Pancreas (tissue), 10 donors: ENCODE results near the gene CRMP1. TPM values are rescaled to one million over a fixed set of nuclear protein-coding genes. Genes with fewer than 3 reads are reported as not detected.
A peak's percentile ranks its signal among the peaks of the same experiment; 100 is the strongest.
"Not testable (repeated sequence)": the region's sequence is repeated elsewhere in the genome, so short reads cannot be mapped to it uniquely, and the experiment has no call there.

Source experiments
- ATAC-seq, 4 donors: fragments of 200-7000 bp; cut with Tn5 transposase; one replicate each; pipeline versions ENCODE4 v1.8.0 to v1.9.1; 2020; ENCODE audit warnings: mild to moderate bottlenecking in 4 of 4, moderate library complexity in 4 of 4
- DNase-seq, 6 donors: peaks; one replicate each; pipeline ENCODE4 v3.0.0-alpha.2; 2020
- FAIRE-seq: peaks from 2 replicates; lab custom pipeline; 2012; peaks lifted over from hg19 to GRCh38; lab: Jason Lieb, UNC
- H3K27ac ChIP-seq, 4 donors: fragments of 200-600 bp; sonication (generic); 1 replicate in 3 of 4; 2 replicates in 1 of 4; pipeline versions ENCODE4 v1.5.0 to v1.8.0; 2020
- H3K27me3 ChIP-seq, 4 donors: fragments of 200-600 bp; one replicate each; pipeline ENCODE4 v1.8.0; 2021
- H3K36me3 ChIP-seq, 3 donors: fragments of 200-600 bp; sonication (generic) in 1 of 3; one replicate each; pipeline versions ENCODE4 v1.5.0 to v1.8.0; 2020 to 2021
- H3K4me1 ChIP-seq, 3 donors: fragments of 200-600 bp; one replicate each; pipeline ENCODE4 v1.8.0; 2021
- H3K4me3 ChIP-seq, 4 donors: fragments of 200-600 bp; sonication (generic) in 2 of 4; one replicate each; pipeline versions ENCODE4 v1.5.0 to v1.8.0; 2020 to 2021
- H3K9me3 ChIP-seq, 4 donors: fragments of 200-600 bp; one replicate each; pipeline ENCODE4 v1.8.0; 2021
- WGBS, 2 donors: extraction: QIAGEN DNeasy Blood & Tissue Kit; methylation state at CpG; one replicate each; pipeline ENCODE4 v1.1.7; 2013; 5-methylcytosine and 5-hydroxymethylcytosine counted together
- intact Hi-C, 3 donors: fragments of 100-400 bp; cut with DNase I; formaldehyde crosslinking; loops; one replicate each; pipeline versions ENCODE4 v1.11.1 to v1.14.2; 2022
- polyA plus RNA-seq, 2 donors: library from polyadenylated mRNA; stranded (reverse); fragments of 200-250 nt; gene quantifications; one replicate each; pipeline ENCODE4 v1.2.3, GENCODE V29; 2013
- total RNA-seq, 6 donors: library from RNA; stranded (reverse); fragmentation: NEBNext Ultra II Directional in 4 of 6; extraction: Animal tissue kit (Norgen Biotek cat#: 25700) in 4 of 6; gene quantifications; one replicate each; pipeline versions ENCODE4 v1.2.1 to v1.2.4, GENCODE V29; 2021 to 2023
- TF ChIP-seq, protein P1 (sequence below), 4 donors: fragments of 200-600 bp; sonication (generic) in 3 of 4; IDR thresholded peaks; one replicate each; pipeline versions ENCODE4 v1.5.0 to v1.8.0; 2021; ENCODE audit warnings: antibody characterized with exemption in 4 of 4
- donor health status: healthy with polysubstance abuse.
- donor health status: DM: no; HTN: no; CAD: no; lungs with moderate emphysema.
- donor health status: DM: no; HTN: no; CAD: no.
- donor health status: control.
- donor health status: control.
- donor health status: Bipolar disorder and iron deficiency.
- donor health status: DM: yes; HTN: yes; CAD: no.
- donor health status: DM: no; HTN: no; CAD: no.
- donor health status: DM: no; HTN: no; CAD: no.
- donor health status: DM: yes; HTN: yes; CAD: no.

CRMP1 gene
- total and polyA plus RNA-seq, 8 donors, result 0.69 to 21.4 (median 2.6) TPM

DNA sequence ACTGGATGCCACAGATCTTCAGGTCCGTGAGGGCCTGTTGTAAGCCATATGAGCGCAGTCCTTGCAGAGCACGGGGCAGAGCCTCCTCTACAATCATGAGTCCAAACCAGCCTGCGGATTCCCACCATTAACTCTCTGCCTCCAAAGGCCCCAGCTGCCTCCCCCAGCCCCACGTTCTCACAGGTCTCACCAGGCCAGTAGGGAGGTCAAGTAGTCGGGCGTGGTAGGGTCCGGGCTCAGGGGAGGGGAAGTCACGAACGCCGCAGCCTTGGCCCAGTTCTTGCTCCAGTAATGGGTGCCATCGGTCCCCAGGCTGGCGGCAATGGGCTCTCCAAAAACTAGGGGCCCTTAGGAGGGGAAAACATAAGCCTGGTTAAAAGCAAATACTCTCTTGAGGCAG, 53.6 kb downstream of the CRMP1 start:
- no peaks in the 10 kb centered on the region for H3K27me3 ChIP-seq
- no peaks in the 10 kb centered on the region for H3K4me1 ChIP-seq
- TF ChIP-seq, protein P1, sequence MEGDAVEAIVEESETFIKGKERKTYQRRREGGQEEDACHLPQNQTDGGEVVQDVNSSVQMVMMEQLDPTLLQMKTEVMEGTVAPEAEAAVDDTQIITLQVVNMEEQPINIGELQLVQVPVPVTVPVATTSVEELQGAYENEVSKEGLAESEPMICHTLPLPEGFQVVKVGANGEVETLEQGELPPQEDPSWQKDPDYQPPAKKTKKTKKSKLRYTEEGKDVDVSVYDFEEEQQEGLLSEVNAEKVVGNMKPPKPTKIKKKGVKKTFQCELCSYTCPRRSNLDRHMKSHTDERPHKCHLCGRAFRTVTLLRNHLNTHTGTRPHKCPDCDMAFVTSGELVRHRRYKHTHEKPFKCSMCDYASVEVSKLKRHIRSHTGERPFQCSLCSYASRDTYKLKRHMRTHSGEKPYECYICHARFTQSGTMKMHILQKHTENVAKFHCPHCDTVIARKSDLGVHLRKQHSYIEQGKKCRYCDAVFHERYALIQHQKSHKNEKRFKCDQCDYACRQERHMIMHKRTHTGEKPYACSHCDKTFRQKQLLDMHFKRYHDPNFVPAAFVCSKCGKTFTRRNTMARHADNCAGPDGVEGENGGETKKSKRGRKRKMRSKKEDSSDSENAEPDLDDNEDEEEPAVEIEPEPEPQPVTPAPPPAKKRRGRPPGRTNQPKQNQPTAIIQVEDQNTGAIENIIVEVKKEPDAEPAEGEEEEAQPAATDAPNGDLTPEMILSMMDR (IDR thresholded peaks at IDR 0.05), result no peak
- 74 to 81% methylated on average over 13 of the region's 13 CpGs for WGBS, 2 donors
- no peak for ATAC-seq
- H3K36me3 ChIP-seq, result no peaks in the 10 kb centered on the region
- intact Hi-C loops, result no loop called here
- H3K27ac ChIP-seq, result no peak overlapping the region
- no peaks in the 10 kb centered on the region for H3K9me3 ChIP-seq
- no peak for FAIRE-seq
- no peak for DNase-seq
- H3K4me3 ChIP-seq, result no peak overlapping the region

GRCh38 chr4:5837483-5837882, 55.4 kb downstream of the CRMP1 start:
- H3K4me3 ChIP-seq, H3K4me1 ChIP-seq, H3K36me3 ChIP-seq, ATAC-seq, FAIRE-seq, intact Hi-C loops, H3K27me3 ChIP-seq, H3K27ac ChIP-seq, DNase-seq, H3K9me3 ChIP-seq: not testable (repeated sequence)
- 80 to 84% methylated on average over 6 of the region's 6 CpGs for WGBS, 2 donors

DNA sequence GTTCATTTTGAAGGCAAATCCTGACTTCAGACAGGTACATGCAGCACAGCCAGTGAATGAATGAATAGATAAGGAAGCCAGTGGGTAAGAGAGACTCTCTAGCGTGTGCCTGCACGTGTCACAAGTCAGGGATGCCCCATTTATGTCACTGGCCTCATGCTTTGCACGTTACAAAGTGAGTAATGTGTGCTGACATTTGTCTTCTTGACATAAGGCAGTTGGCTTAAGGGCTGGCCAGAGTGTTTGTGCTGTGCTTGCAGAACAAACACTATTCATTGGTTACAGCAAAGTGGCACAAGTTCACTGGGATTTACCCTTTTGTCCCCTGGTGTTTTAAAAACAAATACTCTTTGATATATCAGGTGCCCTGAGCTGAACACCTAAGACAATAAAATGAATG, 55.9 kb downstream of the CRMP1 start:
- FAIRE-seq (no peak), DNase-seq (no peak), ATAC-seq (peak in 2 of 4 donors; percentile 73 to 75)
- H3K9me3 ChIP-seq, result no peaks in the 10 kb centered on the region
- 13 to 18% methylated on average over 3 of the region's 3 CpGs for WGBS, 2 donors
- H3K27me3 ChIP-seq, result no peaks in the 10 kb centered on the region
- no peaks in the 10 kb centered on the region for H3K4me1 ChIP-seq
- intact Hi-C loops, result no loop called here
- H3K4me3 ChIP-seq, result no peak overlapping the region
- H3K27ac ChIP-seq, result no peak overlapping the region
- TF ChIP-seq, protein P1 (IDR thresholded peaks at IDR 0.05), result no peak
- no peaks in the 10 kb centered on the region for H3K36me3 ChIP-seq

DNA sequence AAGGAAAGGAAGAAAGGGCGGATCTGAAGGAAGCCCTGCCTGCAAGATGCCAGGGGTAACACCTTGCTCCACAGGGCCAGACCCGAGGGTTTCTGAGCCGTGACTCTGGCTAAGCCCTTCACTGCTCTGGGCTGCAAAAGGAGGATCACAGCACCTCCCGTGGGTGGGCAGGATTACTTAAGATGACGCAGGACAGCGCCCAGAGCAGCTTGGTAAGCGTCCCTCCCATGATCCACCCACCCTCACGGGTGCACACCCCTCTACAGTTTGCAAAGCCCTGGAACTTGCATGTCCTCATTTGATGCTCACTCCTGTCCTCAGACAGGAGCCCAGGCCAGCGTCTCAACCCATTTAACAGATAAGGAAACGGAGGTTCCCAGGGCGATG, 64.9 kb downstream of the CRMP1 start:
- Histone ChIP-seq H3K4me3 (no peak overlapping the region), H3K9me3 (no peaks in the 10 kb centered on the region), H3K27ac (no peak overlapping the region), H3K36me3 (no peaks in the 10 kb centered on the region), H3K4me1 (no peaks in the 10 kb centered on the region), H3K27me3 (no peaks in the 10 kb centered on the region)
- ATAC-seq (no peak), FAIRE-seq (no peak), DNase-seq (no peak)
- intact Hi-C loops, result no loop called here
- TF ChIP-seq, protein P1 (IDR thresholded peaks at IDR 0.05), result no peak
- 85 to 92% methylated on average over 10 to 11 of the region's 11 CpGs for WGBS, 2 donors

GRCh38 chr4:5827108-5828004, 65.5 kb downstream of the CRMP1 start:
- Histone ChIP-seq H3K9me3 (no peaks in the 10 kb centered on the region), H3K36me3 (no peaks in the 10 kb centered on the region), H3K4me1 (no peaks in the 10 kb centered on the region), H3K27me3 (no peaks in the 10 kb centered on the region), H3K4me3 (no peak overlapping the region), H3K27ac (no peak overlapping the region)
- TF ChIP-seq, protein P1 (IDR thresholded peaks at IDR 0.05), result no peak
- ATAC-seq (peak in 2 of 4 donors; percentile 18 to 40), DNase-seq (no peak), FAIRE-seq (no peak)
- 81 to 83% methylated on average over 19 of the region's 19 CpGs for WGBS, 2 donors
- intact Hi-C loops, result no loop called here
